Measurements from ENCODE around the gene SLC17A1.
"Not testable (repeated sequence)": the region's sequence is repeated elsewhere in the genome, so short reads cannot be mapped to it uniquely, and the experiment has no call there.

The SLC17A1 gene

DNA sequence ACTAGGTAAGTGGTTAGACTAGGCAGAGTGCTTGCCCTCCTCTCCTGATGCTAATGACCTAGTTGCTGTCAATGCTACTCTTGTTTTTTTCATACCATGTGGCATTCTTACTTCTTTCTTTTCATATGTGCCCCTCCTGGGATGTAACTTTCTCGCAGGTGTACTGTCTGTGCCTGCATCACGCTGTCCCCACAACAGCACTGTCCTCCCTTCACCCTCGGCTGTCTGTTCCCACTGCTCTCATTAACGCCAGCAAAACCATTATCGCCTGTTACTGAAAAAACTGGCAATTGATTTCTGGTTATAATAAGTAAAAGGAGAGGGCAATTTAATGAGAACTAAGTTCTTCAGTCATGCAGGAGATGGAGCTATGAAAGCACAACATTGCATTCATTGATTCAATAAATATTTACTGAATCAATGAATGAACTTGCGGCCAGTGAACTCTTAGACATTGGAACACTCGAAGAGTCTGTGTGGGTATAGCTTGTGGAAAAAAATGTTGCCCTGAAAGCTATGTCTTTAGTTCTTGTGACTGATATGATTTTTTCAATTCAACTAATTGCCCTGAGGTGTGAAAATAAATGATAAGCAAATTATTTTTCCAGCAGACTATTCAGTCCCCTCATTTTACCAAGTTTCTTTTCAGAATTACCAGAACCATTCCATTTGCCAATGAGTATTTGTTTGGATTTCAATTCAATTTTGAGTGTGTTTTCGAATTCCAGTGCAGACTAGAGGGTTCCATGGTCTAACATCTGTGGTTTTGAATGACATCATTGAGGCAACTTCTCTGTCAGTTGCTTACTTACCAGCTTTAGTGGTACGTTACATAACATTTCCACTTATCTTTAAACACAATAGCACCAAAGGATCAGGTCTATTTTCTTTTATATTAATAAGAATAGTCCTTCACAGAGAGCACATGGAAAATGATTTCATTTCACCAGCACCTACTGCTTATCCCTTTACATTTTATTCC lies 75.2 kb downstream of the SLC17A1 start:
- no peak for DNase-seq (ENCODE audit: low read depth)

DNA sequence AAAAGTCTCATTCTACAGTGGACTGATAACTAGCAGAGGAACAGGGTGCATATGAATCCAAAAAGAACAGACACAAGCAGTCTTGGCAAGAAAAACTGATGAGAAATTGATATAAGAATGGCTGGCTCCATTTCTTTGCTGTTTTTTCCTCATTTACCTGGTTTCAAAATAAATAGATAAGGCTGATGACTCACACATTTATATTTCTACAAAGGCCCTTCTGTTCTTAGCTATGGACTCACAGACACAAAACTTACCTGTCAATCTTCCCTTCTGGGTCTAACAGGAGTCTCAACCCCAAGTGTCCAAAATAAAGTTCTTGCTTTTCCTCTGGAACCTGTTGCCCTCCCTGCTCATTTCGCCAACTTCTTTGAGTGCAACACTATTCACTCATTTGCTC lies 76.4 kb downstream of the SLC17A1 start:
- no peak for DNase-seq (ENCODE audit: low read depth)

DNA sequence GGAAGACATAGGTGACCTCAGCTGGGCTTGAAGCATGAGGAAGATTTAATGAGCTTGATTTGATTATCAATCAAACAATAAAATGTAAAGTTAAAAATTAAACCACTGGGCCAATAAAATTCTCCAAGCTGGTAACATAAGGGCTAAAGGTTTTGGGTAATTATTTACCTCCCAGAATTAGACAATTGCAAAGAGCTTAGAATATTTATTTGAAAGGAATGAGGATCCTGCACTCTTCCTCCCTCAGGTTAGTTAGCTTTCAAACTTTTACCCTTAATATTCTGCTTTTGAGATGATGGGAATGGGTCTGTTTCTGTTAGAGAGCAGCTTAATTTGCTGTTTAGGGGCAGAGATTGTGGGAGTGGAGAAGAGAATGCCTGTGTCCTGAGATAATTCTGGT lies 77.3 kb downstream of the SLC17A1 start, which contains the start of gene SLC17A4:
TSS of gene SLC17A4 (plus strand) at position 208 of the 400 bp plus-strand sequence. CDS start 7,221 bp downstream, outside the sequence.
- DNase-seq (ENCODE audit: low read depth): no peak

DNA sequence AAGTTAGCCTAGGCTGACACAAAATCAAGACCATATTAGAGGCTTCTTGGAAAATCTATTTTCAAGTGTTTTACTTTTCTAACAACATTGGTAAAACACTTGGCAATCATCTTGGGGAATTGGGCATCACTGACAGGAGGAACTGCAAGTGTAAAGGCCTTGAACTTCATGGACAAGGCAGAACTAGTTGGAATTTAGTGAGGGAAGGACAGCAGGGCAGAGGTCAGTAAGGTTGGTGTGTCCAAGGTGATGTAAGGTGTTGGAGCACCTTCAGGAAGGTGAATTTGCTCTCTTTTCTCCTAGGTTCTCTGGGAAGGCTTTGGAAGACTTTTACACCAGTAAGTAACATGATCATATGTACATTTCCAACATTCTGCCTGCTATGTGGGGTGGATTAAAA lies 78.8 kb downstream of the SLC17A1 start:
- DNase-seq (ENCODE audit: low read depth): no peak

DNA sequence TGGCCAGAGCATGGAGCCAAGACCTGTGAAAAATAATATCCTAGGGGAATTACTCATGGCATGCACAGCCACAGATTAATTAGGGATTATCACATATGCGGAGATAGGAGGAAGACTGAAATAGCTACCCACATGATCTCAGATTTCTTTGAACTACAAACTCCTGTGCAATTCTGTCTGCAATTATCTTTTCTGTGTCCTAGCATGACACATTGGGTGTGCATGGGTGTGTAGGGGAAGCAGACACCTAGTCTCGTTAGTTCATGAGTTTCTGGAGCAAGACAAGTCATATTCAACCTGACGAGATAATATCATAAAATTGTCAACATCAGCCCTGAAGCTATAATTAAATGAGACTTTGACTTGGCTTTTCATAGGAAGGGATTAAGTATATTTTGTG lies 80.9 kb downstream of the SLC17A1 start:
- DNase-seq (ENCODE audit: low read depth): no peak

DNA sequence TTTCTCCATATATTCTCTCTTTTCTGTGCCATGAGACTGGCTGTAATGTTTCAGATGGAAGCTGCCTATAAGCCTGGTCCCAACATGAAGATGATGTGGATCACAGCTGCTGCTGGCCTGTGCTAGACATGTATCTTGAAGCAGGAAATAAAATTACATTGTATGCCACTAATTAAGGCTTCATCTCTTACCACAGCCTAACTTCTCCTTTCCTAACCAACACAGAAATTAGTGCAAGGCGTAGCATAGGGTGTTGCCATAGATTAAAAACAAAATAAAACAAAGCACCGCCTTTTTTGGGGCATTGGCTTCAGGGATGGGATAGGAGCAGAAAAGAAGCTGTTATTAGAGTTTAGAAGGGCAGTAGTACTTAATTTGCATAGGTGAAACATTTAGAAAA lies 82.0 kb downstream of the SLC17A1 start:
- DNase-seq (ENCODE audit: low read depth): no peak

DNA sequence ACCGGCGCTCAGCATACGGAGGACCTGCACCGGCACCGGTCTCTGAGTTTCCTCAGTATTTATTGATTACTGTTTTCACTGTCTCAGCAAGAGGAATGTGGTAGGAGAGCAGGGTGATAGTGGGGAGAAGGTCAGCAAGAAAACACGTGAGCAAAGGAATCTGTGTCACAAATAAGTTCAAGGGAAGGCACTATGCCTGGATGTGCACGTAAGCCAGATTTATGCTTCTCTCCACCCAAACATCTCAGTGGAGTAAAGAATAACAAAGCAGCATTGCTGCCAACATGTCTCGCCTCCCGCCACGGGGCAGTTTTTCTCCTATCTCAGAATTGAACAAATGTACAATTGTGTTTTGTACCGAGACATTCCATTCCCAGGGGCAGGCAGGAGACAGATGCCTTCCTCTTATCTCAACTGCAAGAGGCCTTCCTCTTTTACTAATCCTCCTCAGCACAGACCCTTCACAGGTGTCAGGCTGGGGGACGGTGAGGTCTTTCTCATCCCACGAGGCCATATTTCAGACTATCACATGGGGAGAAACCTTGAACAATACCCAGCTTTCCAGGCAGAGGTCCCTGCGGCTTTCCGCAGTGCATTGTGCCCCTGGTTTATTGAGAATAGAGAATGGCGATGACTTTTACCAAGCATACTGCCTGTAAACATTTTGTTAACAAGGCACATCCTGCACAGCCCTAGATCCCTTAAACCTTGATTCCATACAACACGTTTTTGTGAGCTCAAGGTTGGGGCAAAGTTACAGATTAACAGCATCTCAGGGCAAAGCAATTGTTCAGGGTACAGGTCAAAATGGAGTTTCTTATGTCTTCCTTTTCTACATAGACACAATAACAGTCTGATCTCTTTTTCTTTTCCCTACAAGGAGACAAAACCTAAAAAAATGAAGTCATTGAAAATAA lies 83.0 kb downstream of the SLC17A1 start:
- DNase-seq (ENCODE audit: low read depth): not testable (repeated sequence)

DNA sequence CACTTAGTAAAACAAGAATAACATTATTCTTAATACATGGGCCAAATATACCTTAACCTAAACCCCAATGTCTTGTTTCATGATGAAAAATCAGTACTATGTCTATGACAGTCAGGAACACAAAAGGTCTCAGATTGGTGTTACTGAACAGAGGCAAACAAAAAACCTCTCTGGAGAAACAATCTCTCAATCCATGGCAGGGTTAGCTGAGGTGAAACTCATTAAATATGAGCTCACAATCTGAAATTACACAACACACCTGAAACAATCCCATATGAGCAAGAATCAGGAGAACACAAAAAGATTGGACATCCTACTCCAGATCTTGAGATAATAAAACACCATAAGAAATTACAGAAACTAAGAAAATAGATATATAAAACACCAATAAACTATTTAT lies 83.8 kb downstream of the SLC17A1 start:
- no peak for DNase-seq (ENCODE audit: low read depth)

DNA sequence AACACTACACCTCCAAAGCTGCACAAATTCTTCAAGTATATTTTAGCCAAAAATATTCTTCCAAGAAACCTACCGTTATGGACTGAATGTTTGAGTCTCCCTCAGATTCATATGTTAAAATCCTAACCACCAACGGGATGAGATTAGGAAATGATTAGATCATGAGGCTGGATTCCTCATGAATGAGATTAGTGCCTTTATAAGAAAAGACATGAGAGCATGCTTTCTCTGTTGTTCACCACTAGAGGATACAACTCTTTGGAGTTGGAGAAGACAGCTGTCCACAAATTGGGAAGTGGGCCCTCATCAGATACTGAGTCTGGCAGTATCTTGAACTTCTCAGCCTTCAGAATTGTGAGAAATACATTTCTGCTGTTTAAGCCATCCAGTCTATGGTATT lies 84.4 kb downstream of the SLC17A1 start:
- no peak for DNase-seq (ENCODE audit: low read depth)

DNA sequence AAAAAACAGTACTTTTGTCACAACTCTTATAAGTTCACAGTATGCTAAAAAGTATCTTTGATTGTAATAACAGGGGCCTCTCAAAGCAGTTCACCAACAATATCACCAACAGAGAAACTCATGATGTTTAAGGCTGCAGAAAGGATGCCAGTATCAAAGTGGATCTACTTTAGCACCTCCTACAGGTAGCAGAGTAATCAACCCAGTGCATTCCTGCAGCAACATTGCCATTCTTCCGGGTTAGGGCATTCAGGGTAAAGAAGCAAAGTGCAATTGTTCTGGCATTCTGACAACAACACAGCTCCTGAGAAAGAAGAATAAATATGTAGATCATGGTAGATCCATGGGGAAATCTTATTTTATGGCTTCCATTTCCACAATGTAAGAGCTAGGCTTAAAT lies 84.9 kb downstream of the SLC17A1 start:
- no peak for DNase-seq (ENCODE audit: low read depth)

DNA sequence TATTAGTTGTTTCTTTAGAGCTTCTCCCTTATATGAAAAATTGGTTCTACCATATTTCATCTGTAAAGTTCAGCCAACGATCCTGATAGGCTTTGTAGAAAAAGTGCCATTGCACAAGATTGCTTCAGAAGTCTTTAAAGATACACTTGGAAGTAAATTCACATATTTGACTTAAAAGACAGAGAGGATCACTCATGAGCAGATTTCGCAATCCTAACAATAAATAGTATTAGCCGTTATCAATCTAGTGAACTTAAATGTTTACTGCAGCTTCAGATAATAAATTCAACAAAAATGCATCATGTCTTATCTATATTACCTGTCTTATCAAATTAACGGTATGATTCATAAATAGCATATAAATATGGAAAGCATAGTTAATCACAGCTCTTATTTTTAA lies 86.0 kb downstream of the SLC17A1 start:
- DNase-seq (ENCODE audit: low read depth): no peak

DNA sequence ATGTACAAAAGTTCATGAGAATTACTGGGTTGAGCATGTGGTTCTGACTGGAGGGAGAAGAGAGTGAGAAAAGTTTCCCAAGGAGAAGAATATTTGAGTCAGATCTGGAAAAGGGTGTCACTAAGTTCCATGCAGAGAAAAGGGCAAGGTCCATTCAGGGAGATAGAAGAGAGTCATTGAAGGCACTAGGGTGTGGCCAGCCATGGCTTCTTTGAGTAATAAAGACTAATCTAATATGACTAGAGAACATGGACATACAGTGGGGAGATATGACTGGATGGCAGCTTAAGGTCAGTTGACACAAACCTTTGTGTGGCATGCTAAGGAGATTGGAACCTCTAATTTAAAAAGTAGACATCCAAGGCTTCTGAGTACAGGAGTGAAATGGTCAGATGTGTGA lies 88.0 kb downstream of the SLC17A1 start:
- no peak for DNase-seq (ENCODE audit: low read depth)

DNA sequence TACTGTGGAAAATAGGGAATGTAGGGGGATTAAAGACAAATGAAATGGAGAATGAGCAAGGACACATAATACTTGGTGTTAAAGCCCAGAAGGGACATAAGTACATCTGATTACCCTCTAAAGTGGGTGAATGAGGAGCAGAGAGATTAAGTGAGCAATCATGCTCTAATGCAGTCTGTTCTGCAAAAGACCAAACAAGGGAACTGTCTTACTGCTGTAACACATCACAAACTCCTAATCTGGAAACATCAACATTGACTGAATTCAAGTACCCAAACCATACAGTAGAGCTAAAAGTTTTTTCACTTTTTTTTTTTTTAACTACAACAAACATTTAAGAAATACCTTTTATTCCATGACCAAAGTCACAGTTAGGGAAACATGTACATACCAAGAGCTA lies 96.6 kb downstream of the SLC17A1 start:
- DNase-seq (ENCODE audit: low read depth): no peak
